ENCODE data around the gene TTC28.
"Not testable (repeated sequence)": the region's sequence is repeated elsewhere in the genome, so short reads cannot be mapped to it uniquely, and the experiment has no call there.

Gene TTC28

DNA sequence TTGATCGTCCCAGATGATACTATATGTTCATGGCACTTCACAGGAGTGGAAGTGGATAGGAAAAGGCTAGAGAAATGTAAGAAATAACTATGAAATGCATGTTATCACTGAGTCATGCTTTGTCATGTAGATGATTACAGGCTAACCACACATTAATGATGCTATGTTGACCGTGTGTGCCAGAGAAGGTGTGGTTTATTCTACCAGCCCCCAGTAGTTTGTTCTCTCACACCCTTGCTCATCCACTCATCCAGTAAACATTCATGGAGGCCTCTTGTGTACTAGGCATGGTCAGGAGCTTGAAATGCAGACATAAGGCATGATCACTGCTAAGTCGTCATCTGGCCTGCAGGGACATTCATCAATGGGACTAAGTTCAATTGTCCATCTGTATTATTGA lies 607.6 kb downstream of the TTC28 start:
- H3K4me3 ChIP-seq (ENCODE audit: low read depth, low read length) = no peak overlapping the region
- H3K27me3 ChIP-seq (ENCODE audit: control insufficient read depth, insufficient read depth, low read length) = no peaks in the 10 kb centered on the region
- no peaks in the 10 kb centered on the region for H3K4me1 ChIP-seq (ENCODE audit: control insufficient read depth, insufficient read depth, low read length)
- H3K9me3 ChIP-seq (ENCODE audit: control insufficient read depth, insufficient read depth, low read length) = no peaks in the 10 kb centered on the region
- no peaks in the 10 kb centered on the region for H3K36me3 ChIP-seq (ENCODE audit: control insufficient read depth, insufficient read depth, low read length)
- H3K9ac ChIP-seq (ENCODE audit: low read depth, low read length) = no peak overlapping the region

DNA sequence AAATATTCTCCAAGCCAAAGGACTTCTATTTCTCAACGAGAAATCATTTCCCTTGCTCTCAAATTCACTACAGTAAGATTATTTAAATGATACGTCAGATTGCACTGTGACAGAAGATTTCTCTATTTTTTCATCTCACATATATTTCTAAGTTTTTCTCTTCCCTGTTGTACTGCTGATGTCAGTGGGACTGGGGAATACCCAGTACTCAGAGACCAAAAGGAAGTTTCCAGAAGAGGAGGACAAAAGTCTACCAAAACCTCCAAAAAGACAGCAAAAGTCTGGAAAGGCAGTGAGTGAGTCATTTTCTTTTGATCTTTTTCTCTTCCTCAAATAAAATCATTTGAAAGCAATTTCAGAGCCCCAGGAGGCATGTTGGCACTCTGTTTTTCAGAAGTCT lies 610.8 kb downstream of the TTC28 start:
- H3K4me1 ChIP-seq (ENCODE audit: control insufficient read depth, insufficient read depth, low read length) = no peaks in the 10 kb centered on the region
- H3K4me3 ChIP-seq (ENCODE audit: low read depth, low read length) = no peak overlapping the region
- H3K9ac ChIP-seq (ENCODE audit: low read depth, low read length) = no peak overlapping the region
- H3K27me3 ChIP-seq (ENCODE audit: control insufficient read depth, insufficient read depth, low read length) = no peaks in the 10 kb centered on the region
- no peaks in the 10 kb centered on the region for H3K36me3 ChIP-seq (ENCODE audit: control insufficient read depth, insufficient read depth, low read length)
- H3K9me3 ChIP-seq (ENCODE audit: control insufficient read depth, insufficient read depth, low read length) = no peaks in the 10 kb centered on the region

DNA sequence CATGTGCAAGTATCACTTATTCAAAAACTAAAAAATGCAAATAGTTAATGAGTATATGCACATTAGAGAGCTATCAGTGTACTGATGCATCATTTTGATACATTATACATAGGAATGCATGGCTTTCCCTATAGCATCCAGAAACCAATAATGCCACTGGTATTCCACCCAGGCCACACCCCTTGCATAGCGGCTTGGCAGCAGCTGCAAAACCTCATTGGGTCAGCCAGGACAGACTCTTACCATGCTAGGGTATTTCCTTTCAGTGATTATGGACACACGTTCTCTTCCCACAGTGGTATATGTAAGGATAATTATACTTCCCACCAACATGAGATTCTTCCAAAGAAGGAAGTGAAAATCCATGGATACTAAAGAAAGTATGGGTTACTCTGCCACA lies 614.7 kb downstream of the TTC28 start:
- no peaks in the 10 kb centered on the region for H3K4me1 ChIP-seq (ENCODE audit: control insufficient read depth, insufficient read depth, low read length)
- H3K27me3 ChIP-seq (ENCODE audit: control insufficient read depth, insufficient read depth, low read length) = no peaks in the 10 kb centered on the region
- no peaks in the 10 kb centered on the region for H3K36me3 ChIP-seq (ENCODE audit: control insufficient read depth, insufficient read depth, low read length)
- H3K4me3 ChIP-seq (ENCODE audit: low read depth, low read length) = no peak overlapping the region
- H3K9me3 ChIP-seq (ENCODE audit: control insufficient read depth, insufficient read depth, low read length) = no peaks in the 10 kb centered on the region
- no peak overlapping the region for H3K9ac ChIP-seq (ENCODE audit: low read depth, low read length)

DNA sequence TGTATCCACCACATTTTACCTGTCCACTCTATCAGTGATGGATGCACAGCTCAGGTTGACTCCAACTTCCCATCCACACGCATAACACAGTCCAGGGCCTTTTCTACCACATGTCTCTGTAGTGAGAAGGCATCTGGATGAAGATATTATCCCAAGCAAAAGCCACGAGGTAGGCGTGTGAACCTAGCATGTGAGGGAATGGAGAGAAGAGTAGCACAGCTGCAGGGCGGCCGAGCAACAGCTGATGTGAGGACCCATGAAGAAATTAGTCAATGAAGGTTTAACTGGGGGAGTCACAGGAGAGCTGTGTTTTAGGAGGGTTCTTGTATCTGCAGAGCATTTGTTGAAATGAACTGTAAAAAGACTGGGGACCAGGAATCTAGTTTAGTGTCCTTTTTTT lies 616.0 kb downstream of the TTC28 start:
- Histone ChIP-seq H3K9ac (ENCODE audit: low read depth, low read length) (no peak overlapping the region), H3K9me3 (ENCODE audit: control insufficient read depth, insufficient read depth, low read length) (no peaks in the 10 kb centered on the region), H3K4me3 (ENCODE audit: low read depth, low read length) (no peak overlapping the region), H3K36me3 (ENCODE audit: control insufficient read depth, insufficient read depth, low read length) (no peaks in the 10 kb centered on the region), H3K4me1 (ENCODE audit: control insufficient read depth, insufficient read depth, low read length) (no peaks in the 10 kb centered on the region), H3K27me3 (ENCODE audit: control insufficient read depth, insufficient read depth, low read length) (no peaks in the 10 kb centered on the region)

DNA sequence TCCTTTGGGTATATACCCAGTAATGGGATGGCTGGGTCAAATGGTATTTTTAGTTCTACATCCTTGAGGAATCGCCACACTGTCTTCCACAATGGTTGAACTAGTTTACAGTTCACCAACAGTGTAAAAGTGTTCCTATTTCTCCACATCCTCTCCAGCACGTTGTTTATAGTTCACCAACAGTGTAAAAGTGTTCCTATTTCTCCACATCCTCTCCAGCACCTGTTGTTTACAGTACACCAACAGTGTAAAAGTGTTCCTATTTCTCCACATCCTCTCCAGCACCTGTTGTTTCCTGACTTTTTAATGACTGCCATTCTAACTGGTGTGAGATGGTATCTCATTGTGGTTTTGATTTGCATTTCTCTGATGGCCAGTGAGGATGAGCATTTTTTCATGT lies 619.0 kb downstream of the TTC28 start:
- not testable (repeated sequence) for H3K4me1 ChIP-seq (ENCODE audit: control insufficient read depth, insufficient read depth, low read length); H3K9ac ChIP-seq (ENCODE audit: low read depth, low read length); H3K27me3 ChIP-seq (ENCODE audit: control insufficient read depth, insufficient read depth, low read length); H3K36me3 ChIP-seq (ENCODE audit: control insufficient read depth, insufficient read depth, low read length); H3K4me3 ChIP-seq (ENCODE audit: low read depth, low read length); H3K9me3 ChIP-seq (ENCODE audit: control insufficient read depth, insufficient read depth, low read length)

DNA sequence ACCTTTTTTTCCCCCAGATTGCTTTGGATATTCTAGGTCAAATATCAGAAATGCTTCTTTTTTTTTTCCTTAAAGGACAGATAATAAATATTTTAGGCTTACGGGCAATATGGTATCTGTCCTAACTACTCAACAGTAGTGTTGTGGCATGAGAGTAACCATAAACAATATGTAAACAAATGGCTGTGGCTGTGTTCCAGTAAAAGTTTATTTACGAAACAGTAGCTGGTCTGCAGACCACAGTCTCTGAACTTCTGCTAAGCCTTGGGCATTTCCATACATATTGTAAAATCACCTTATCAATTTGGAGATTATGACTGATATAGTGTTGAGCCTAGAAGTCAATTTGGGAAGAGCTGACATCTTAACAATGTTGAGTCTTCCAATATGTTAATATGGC lies 621.6 kb downstream of the TTC28 start:
- no peaks in the 10 kb centered on the region for H3K27me3 ChIP-seq (ENCODE audit: control insufficient read depth, insufficient read depth, low read length)
- no peaks in the 10 kb centered on the region for H3K4me1 ChIP-seq (ENCODE audit: control insufficient read depth, insufficient read depth, low read length)
- no peaks in the 10 kb centered on the region for H3K36me3 ChIP-seq (ENCODE audit: control insufficient read depth, insufficient read depth, low read length)
- H3K4me3 ChIP-seq (ENCODE audit: low read depth, low read length) = no peak overlapping the region
- no peaks in the 10 kb centered on the region for H3K9me3 ChIP-seq (ENCODE audit: control insufficient read depth, insufficient read depth, low read length)
- no peak overlapping the region for H3K9ac ChIP-seq (ENCODE audit: low read depth, low read length)

DNA sequence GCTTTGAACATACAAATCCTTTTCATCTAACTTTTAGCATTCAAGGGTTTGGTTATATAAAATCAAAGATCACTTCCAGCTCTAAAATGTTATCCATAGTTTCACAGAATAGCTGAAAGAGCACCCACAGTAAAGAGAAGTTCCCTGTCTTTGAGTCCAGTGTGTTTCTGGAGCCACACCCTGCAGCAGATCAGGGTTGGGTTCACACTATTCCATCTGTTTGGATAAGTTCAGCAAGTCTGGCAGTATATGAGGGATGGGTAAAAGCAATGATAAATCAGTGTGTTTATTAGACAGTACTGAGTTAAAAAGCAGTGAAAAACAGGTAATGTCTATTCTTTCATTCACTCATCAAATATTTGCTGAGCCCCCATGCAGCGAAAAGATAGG lies 624.8 kb downstream of the TTC28 start:
- Histone ChIP-seq H3K36me3 (ENCODE audit: control insufficient read depth, insufficient read depth, low read length) (no peaks in the 10 kb centered on the region), H3K4me1 (ENCODE audit: control insufficient read depth, insufficient read depth, low read length) (no peaks in the 10 kb centered on the region), H3K9me3 (ENCODE audit: control insufficient read depth, insufficient read depth, low read length) (no peaks in the 10 kb centered on the region), H3K4me3 (ENCODE audit: low read depth, low read length) (no peak overlapping the region), H3K9ac (ENCODE audit: low read depth, low read length) (no peak overlapping the region), H3K27me3 (ENCODE audit: control insufficient read depth, insufficient read depth, low read length) (no peaks in the 10 kb centered on the region)

DNA sequence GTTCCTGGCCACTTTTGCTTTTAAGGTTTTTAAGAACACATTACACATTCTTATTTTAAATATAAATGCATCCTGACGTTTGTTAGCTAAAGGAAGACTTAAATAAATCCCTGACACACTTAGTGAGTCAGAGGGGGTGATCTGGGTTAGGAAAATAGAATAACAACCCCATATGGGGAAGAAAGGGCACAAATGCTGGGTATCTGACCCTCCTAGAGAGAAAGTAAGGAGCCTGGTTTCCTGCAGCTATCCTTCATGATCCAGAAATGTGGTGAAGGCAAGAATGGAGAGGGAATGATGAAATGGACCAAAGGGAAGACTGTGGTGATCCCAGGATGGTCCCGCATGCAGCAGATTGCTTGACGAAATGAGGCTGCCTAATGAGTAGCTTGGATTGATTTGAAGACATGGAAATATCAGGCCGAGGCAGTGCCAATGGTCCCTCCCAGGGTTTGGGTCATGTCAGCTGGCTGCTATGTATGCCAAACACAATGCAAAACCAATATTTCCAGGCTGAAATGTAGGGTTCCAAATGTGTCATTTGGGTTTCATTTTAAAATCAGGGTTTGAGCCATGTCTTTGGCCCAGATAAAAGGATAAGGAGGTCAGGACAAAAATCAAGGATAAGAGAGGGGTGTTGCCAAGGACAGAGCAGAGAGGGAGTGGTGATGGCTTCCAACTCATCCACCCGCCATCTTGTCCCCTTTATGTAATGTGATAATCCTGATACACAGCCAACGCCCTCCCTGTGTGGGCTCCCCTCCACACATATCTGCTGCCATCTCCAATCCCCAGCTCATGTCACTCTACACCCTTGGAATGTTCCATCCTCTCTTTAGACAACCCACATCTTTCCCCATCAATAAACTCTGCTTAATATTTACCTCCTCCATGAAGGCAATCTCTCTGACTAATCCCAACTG lies 625.5 kb downstream of the TTC28 start:
- Histone ChIP-seq H3K27me3 (ENCODE audit: control insufficient read depth, insufficient read depth, low read length) (no peaks in the 10 kb centered on the region), H3K36me3 (ENCODE audit: control insufficient read depth, insufficient read depth, low read length) (no peaks in the 10 kb centered on the region), H3K9ac (ENCODE audit: low read depth, low read length) (no peak overlapping the region), H3K9me3 (ENCODE audit: control insufficient read depth, insufficient read depth, low read length) (no peaks in the 10 kb centered on the region), H3K4me1 (ENCODE audit: control insufficient read depth, insufficient read depth, low read length) (no peaks in the 10 kb centered on the region), H3K4me3 (ENCODE audit: low read depth, low read length) (no peak overlapping the region)

DNA sequence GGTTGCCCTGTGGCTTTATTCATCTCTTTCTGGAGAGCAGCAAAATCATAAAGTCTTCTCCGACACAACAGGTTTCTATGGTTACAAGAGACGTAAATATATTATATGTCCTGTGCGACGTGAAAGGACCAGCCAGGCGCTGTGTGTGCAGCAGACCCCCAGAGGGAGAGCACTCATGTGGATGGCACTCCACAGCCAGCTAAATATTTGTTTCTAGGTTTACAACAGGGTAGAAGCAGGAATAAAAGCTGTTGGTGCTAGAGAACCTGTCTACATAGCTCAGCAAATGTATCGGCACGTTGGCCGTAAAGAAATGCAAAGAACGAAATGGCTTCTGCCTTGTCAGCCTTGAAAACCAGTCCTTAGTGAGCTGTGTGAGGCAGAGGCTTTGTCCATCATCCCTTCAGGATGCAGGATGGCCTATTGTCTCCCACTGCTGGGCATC lies 626.8 kb downstream of the TTC28 start:
- H3K4me1 ChIP-seq (ENCODE audit: control insufficient read depth, insufficient read depth, low read length) = no peaks in the 10 kb centered on the region
- H3K4me3 ChIP-seq (ENCODE audit: low read depth, low read length) = no peak overlapping the region
- no peaks in the 10 kb centered on the region for H3K9me3 ChIP-seq (ENCODE audit: control insufficient read depth, insufficient read depth, low read length)
- H3K27me3 ChIP-seq (ENCODE audit: control insufficient read depth, insufficient read depth, low read length) = no peaks in the 10 kb centered on the region
- H3K9ac ChIP-seq (ENCODE audit: low read depth, low read length) = no peak overlapping the region
- H3K36me3 ChIP-seq (ENCODE audit: control insufficient read depth, insufficient read depth, low read length) = no peaks in the 10 kb centered on the region

DNA sequence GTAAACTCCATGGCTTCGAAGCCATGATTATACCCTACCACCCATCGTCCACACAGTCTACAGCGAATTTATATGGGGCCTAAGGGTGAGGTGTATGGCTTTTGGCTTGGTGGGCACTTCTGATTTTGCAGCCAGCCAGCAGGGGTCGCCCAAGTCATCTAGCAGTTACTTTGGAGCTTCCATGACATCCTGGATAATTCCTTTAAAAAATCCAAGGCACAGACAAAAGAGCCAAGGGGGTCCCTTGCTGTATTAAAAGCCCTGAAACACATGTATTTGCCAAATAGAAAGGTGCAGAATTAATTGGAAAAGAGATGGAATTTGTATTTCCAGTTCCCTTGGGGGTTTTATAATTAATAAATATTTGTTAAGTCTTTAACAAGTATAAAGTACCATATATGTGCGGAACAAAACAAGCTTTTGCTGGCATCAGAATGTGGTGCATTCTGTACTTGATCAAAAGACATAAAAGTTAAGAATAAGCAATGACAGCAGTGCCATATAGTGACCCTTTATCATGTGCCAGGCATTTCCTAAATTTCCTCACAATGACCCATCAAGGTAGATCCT lies 627.8 kb downstream of the TTC28 start:
- no peaks in the 10 kb centered on the region for H3K9me3 ChIP-seq (ENCODE audit: control insufficient read depth, insufficient read depth, low read length)
- H3K9ac ChIP-seq (ENCODE audit: low read depth, low read length) = no peak overlapping the region
- H3K36me3 ChIP-seq (ENCODE audit: control insufficient read depth, insufficient read depth, low read length) = no peaks in the 10 kb centered on the region
- H3K4me3 ChIP-seq (ENCODE audit: low read depth, low read length) = no peak overlapping the region
- H3K27me3 ChIP-seq (ENCODE audit: control insufficient read depth, insufficient read depth, low read length) = no peaks in the 10 kb centered on the region
- H3K4me1 ChIP-seq (ENCODE audit: control insufficient read depth, insufficient read depth, low read length) = no peaks in the 10 kb centered on the region

DNA sequence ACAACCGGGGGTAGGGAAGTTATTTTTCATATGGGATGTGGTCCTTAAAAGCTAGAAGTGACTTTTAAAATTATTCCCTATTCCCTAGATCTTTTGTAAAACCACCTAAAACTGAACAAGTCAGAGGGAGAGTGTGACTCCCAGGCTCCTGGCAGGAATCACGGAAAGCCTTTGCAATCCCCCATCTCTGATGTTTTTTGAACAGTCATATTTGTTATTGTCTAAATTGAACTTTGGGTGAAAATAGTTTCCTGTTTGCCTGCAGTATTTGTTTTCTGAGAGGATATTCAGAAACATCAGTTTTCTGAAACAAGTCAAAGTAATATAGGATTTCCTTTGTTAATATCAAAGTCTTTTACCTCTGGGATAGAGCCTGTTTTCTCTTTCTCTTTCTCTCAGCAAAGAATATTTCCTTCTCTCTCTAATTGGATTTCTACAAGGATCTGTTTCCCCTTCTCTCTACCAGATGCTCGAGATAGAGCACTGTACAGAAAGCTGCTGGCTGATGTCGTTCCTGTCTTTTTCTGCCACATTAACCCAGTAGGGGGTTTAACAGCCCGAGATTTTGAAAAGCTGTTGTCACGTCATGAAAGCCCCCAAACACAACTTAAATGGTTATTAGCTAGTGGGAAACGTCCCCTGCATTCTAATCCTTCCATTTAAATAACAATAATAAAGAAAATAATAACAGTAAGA lies 628.4 kb downstream of the TTC28 start:
- H3K9me3 ChIP-seq (ENCODE audit: control insufficient read depth, insufficient read depth, low read length) = no peaks in the 10 kb centered on the region
- H3K27me3 ChIP-seq (ENCODE audit: control insufficient read depth, insufficient read depth, low read length) = no peaks in the 10 kb centered on the region

DNA sequence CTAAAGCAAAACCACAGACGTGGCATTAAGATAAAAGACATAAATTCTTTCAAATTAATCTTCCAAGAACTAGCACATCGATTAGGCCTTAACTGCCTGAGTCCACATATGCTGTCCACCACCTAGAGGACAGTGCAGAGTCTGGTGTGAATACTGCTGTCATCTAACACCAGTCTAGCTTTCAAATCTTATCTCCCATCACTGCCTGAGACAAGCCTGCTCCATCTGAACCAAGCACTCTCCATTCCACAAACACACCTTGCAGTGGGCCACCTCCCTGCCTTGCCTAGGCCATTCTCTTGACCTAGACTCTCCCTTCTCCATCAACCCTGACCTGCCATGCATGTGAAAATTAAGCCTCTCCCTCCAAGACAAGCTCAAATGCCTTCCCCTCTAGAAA lies 631.1 kb downstream of the TTC28 start:
- Histone ChIP-seq H3K27me3 (ENCODE audit: control insufficient read depth, insufficient read depth, low read length) (no peaks in the 10 kb centered on the region), H3K4me1 (ENCODE audit: control insufficient read depth, insufficient read depth, low read length) (no peaks in the 10 kb centered on the region), H3K9ac (ENCODE audit: low read depth, low read length) (no peak overlapping the region), H3K36me3 (ENCODE audit: control insufficient read depth, insufficient read depth, low read length) (no peaks in the 10 kb centered on the region), H3K9me3 (ENCODE audit: control insufficient read depth, insufficient read depth, low read length) (no peaks in the 10 kb centered on the region), H3K4me3 (ENCODE audit: low read depth, low read length) (no peak overlapping the region)

More for the DNA sequence above, 628.4 kb downstream of the TTC28 start:
- Histone ChIP-seq H3K9ac (ENCODE audit: low read depth, low read length) (no peak overlapping the region), H3K36me3 (ENCODE audit: control insufficient read depth, insufficient read depth, low read length) (no peaks in the 10 kb centered on the region), H3K4me3 (ENCODE audit: low read depth, low read length) (no peak overlapping the region), H3K4me1 (ENCODE audit: control insufficient read depth, insufficient read depth, low read length) (no peaks in the 10 kb centered on the region)
